ENCODE measurements around the gene JAG2.

The JAG2 gene

DNA sequence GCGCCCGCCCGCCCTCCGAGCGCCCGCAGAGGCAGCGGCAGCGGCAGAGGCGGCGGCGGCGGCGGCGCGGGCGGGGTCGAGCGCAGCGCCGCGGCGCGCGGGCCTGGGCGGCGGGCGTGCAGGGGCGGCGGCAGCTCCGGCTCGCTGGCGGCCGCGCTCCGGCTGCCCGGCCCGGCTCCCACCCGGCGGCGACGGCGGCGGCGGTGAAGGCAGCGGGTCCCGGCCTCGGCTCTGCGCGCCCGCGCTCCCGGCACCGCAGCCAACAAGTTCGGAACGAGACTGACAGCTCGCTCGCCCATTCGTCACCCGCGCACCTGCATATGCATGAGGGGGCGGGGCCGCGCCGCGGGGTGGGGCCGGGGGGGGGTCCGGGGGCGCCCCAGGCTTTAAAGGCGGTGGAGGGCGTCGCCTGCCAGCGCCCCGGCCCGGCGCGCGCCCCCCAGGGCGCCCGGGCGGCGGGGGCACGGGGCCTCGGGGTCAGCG, at the start of gene JAG2:
TSS of gene JAG2 (minus strand) at position 281 of the 483 bp plus-strand sequence. CDS start 356 bp downstream, outside the sequence.
- peak; percentile 45 for DNase-seq

GRCh38 chr14:105217774-105218173, 49.2 kb upstream of the JAG2 start:
- no peak for DNase-seq

GRCh38 chr14:105216490-105217247, 48.1 kb upstream of the JAG2 start:
- DNase-seq = no peak

DNA sequence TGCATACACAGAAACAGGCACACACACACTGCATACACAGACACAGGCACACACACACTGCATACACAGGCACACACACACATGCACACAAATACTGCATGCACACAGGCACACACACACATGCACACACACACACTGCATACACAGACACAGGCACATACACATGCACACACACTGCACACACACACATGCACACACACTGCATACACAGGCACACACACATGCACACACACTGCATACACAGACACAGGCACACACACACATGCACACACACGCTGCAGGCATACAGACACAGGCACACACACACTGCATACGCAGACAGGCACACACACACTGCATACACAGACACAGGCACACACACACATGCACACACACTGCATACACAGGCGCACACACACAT, 47.0 kb upstream of the JAG2 start:
- no peak for DNase-seq

DNA sequence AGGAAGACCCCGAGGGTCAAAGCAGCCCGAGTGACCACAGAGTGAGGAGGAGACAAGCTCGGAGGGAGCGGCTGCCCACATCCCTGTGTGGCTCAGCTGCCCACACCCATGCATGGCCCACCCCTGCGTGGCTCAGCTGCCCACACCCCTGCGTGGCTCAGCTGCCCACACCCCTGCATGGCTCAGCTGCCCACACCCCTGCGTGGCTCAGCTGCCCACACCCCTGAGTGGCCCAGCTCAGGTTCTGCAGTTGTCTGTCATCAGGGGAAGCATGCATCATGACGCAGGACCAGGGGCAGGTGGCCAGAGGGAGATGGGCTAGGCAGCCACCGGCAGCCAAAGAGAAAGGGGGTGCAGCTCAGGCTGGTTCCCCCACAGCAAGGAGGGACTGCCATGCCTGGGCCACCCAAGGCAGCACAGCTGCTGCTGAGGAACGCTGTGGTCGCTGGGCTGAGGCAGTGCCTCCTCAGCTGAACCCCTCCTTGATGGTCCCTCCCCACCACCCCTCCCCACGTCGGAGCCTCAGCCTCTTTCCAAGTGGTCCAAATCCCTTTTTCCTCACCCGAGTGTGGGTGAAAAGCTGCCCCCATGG, 45.8 kb upstream of the JAG2 start:
- DNase-seq = no peak

DNA sequence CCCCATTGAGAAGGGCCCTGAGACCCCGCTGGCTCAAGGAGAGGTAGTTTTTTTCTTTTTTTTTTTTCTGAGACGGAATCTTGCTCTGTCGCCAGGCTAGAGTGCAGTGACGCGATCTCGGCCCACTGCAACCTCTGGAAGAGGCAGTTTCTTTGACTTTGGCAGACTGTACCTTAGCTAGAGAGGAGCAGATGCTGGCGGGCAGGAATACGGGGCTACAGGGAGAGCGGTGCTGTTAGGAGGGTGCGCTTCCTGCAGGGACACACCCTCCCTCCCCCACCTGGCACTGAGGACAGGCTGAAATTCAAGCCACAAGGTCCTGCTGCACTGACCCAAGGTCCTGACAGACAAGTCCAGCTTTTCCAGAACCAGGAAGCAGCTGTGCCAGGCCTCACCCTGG, 44.8 kb upstream of the JAG2 start:
- DNase-seq = no peak

DNA sequence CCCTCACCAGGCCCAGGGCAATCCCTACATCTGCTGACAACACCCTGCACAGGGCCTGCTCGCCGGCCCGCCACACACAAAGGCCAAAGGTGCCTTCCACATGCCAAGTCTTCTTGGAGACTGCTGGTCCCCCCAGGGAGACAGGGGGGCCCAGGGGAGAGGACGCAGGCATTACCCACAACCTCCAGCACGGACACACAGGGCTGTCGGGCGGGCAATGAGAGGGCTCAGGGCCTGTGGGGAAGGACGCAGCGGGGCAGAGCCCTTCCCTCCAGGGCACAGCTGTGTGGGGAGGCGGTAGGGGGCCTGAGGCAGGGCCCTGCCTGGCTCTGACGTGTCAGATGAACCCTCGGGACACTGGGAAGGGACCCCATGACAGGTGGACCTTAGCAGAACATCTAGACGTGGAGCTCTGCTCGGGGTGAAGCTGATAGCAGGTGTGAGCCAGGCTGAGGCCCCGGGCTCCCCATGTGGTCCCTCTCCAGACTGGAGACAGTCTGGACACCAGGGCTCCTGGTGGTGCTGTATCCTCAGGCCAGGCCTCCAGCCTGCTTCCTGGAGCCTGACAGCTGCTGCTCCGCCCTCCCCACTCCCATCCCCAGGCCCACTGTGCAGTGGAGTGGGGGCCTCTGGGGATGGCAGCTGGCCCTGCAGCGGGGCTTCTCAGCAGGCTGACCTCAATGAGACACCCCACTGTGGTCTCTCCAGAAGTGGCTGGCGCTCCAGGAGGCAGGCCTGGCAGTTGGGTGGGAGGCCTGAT, 44.1 kb upstream of the JAG2 start:
- no peak for DNase-seq

- DNase-seq = no peak
Measured at GRCh38 chr14:105211758-105212089, 43.1 kb upstream of the JAG2 start.

- DNase-seq = no peak
Measured at GRCh38 chr14:105211086-105211757, 42.6 kb upstream of the JAG2 start.

GRCh38 chr14:105210266-105211025, 41.9 kb upstream of the JAG2 start:
- DNase-seq = no peak

GRCh38 chr14:105209646-105210045, 41.1 kb upstream of the JAG2 start:
- no peak for DNase-seq

- no peak for DNase-seq
Measured at GRCh38 chr14:105209091-105209490, 40.5 kb upstream of the JAG2 start.

DNA sequence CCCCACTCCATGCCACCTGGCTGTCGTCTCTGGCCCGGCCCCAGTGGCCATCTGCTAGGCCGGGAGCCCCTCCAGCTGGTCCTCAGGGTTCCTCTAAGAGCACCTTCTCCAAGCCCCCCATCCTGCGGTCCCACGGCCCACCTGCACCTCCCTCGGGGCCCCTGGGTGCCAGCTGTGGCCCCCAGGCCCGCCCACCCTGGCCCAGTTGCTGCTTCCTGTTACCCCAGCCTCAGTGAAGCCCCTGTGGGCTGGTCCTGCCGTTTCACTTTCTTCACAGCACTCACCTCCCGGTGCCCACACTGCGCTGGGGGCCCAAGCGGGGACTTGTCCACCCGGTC, 40.1 kb upstream of the JAG2 start:
- no peak for DNase-seq

GRCh38 chr14:105207996-105208737, 39.6 kb upstream of the JAG2 start:
- no peak for DNase-seq

DNA sequence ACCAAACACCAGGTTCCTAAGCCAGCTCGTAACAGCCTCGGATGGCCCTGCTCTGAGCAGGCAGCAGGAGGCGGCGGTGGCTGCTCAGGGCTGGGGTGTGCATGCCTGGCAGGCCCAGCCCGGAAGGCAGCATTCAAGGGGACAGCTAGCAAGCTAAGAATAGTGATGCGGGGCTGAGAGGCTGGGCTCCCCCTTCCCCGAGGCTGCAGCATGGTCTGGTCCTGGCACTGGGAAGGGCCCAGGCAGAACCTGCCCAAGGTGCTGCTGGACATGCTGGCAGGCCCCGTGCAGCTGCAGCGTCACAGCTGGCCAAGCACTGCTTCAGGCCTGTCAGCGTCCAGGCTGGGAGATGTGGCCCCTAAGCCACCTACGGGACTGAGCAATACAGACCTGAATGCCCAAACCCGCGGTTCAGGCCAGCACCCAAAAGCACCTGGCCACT, 38.9 kb upstream of the JAG2 start:
- no peak for DNase-seq

GRCh38 chr14:105206873-105207272, 38.3 kb upstream of the JAG2 start:
- DNase-seq = no peak

GRCh38 chr14:105205673-105206208, 37.2 kb upstream of the JAG2 start:
- no peak for DNase-seq

DNA sequence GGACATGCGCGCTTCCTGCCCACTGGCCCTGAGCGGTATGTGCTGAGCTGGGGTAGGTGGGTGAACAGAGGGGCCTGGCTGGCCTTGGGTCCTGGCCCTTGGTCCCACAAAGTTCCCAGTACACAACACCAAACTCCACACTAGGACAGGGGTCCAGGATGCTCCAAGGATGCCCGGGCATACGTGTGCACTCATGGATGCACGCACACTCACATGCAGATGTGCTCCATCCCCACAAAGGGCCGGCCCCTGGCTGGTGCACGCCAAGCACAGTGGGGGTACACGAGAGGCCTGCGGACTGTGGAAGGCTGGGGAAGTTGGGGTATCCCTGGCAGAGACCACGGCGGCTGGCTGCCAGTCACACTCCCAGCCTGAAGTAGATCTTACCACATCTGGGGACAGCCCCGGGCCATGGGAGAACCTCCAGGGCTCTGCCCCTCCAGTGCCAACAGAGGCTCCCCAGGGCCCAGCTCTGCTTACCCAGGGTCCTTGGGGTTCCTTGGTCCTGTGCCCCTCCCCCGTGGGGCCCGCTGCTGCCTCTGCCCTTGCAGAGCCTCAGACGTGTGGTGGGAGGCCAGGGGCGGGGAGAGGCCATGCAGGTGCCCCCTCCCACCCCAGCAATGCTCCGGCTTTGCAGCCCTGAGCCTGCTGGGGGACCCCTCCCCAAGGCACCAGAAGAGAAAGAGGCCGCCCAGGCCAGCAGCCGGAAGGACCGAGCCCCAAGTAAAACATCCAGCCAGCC, 36.5 kb upstream of the JAG2 start:
- DNase-seq = no peak

DNA sequence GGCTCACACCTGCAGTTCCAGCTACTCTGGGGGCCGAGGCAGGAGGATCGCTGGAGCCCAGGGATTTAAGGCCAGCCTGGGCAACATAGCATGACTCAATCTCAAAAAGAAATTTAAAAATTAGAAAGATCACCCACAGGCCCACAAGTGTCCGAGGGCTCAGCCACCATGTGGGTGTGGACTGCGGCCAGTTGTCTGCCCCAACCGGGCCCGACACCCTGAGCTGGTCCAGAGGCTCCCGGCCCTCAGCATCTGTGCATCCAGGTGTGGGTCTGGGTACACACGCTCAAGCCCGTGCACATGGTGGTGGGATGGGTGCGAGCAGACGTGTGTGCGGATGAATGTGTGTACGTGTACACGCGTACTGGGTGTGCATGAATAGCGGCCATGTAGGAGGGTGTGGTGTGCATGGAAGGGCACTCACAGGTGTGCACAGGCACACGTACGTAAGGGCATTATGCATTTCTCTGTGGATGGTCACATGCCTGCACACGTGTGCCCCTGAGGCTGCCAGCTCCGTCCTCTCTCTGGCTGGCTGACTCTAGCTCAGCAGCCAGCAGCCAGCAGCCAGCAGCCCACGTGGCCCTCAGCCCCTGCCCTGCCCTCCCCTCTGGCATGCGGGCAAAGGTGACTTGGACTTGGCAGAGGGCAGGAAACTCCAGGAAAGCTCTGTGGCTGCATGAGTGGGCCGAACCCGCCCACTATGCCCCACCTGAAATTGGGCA, 35.8 kb upstream of the JAG2 start:
- DNase-seq = no peak

DNA sequence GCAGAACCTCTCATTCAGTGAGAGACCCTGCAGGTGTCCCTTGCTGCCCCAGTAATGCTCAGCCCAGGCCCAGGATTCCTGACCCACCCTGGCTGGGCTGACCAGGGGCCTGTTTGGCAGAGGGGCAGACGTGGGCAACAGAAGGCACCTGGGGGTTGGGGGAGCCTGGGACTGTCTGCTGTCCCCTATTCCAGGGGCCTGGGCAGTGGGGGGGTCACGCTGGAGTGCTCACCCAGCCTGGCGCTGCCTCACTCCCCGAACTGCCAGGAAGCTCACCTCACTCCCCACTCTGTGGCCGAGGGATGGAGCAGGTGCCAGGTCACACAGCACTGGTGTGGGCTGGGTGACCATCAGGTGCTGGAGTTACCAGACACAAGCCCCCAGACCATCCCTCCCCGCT, 35.1 kb upstream of the JAG2 start:
- DNase-seq = no peak
